Muscle layer of duodenum (tissue), 2 donors: ENCODE data around the gene PDE1A.

Source experiments
- H3K27ac ChIP-seq: one replicate; pipeline ENCODE4 v1.7.0; 2013; ENCODE audit warnings: mild to moderate bottlenecking, low read length
- H3K27me3 ChIP-seq: one replicate; pipeline ENCODE4 v1.7.0; 2013; ENCODE audit warnings: low read depth, mild to moderate bottlenecking, control low read depth, low read length
- H3K36me3 ChIP-seq, 2 donors: one replicate each; pipeline ENCODE4 v1.7.0; 2013; ENCODE audit warnings: low read length in 2 of 2, control low read depth in 1 of 2, mild to moderate bottlenecking in 1 of 2; ENCODE audit not compliant: insufficient read depth in 2 of 2, control insufficient read depth in 1 of 2
- H3K4me1 ChIP-seq, 2 donors: one replicate each; pipeline ENCODE4 v1.7.0; 2013; ENCODE audit warnings: low read length in 2 of 2, mild to moderate bottlenecking in 2 of 2, control low read depth in 1 of 2, moderate library complexity in 1 of 2; ENCODE audit not compliant: insufficient read depth in 2 of 2, control insufficient read depth in 1 of 2
- H3K4me3 ChIP-seq, 2 donors: one replicate each; pipeline ENCODE4 v1.7.0; 2013; ENCODE audit warnings: low read length in 2 of 2, low read depth in 1 of 2, mild to moderate bottlenecking in 1 of 2
- H3K9me3 ChIP-seq, 2 donors: one replicate each; pipeline ENCODE4 v1.7.0; 2013; ENCODE audit warnings: low read length in 2 of 2, control low read depth in 1 of 2, mild to moderate bottlenecking in 1 of 2; ENCODE audit not compliant: control insufficient read depth in 1 of 2
- donor health status: healthy.

PDE1A gene

DNA sequence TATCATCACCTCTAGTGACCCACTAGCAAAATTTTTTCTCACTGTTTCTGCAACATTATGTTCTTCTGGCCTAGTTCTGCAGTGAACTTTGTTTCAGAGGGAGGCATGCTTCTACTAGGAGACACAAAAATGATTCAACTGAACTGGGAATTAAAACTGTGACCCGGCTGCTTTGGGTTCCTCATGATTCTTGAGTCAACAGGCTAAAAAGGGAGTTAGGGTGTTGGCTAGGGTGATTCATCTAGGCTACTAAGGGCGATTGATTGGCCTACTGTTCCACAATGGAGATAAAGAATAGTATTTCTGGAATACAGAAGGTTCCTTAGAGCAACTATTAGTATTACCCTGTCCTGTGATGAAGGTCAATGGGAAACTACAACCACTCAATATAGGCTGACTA is 261.6 kb downstream of the PDE1A start:
- no peaks in the 10 kb centered on the region for H3K9me3 ChIP-seq
- no peaks in the 10 kb centered on the region for H3K4me1 ChIP-seq
- peaks cover 0 to 3% of the 10 kb centered on the region in 2 donors for H3K36me3 ChIP-seq

GRCh38 chr2:182164686-182165085 is 262.1 kb downstream of the PDE1A start:
- peaks cover 0 to 3% of the 10 kb centered on the region in 2 donors for H3K36me3 ChIP-seq
- no peaks in the 10 kb centered on the region for H3K9me3 ChIP-seq
- H3K4me1 ChIP-seq = no peaks in the 10 kb centered on the region
- no peak overlapping the region for H3K4me3 ChIP-seq
- H3K27ac ChIP-seq = no peak overlapping the region
- no peaks in the 10 kb centered on the region for H3K27me3 ChIP-seq

More for the DNA sequence above, 261.6 kb downstream of the PDE1A start:
- no peaks in the 10 kb centered on the region for H3K27me3 ChIP-seq
- no peak overlapping the region for H3K4me3 ChIP-seq
- no peak overlapping the region for H3K27ac ChIP-seq

- H3K9me3 ChIP-seq = no peaks in the 10 kb centered on the region
Observed at GRCh38 chr2:182163878-182164277, 263.0 kb downstream of the PDE1A start.

GRCh38 chr2:182148344-182148743 is 278.5 kb downstream of the PDE1A start:
- no peak overlapping the region for H3K27ac ChIP-seq
- H3K27me3 ChIP-seq = no peaks in the 10 kb centered on the region
- no peaks in the 10 kb centered on the region for H3K4me1 ChIP-seq
- no peak overlapping the region for H3K4me3 ChIP-seq
- no peaks in the 10 kb centered on the region for H3K9me3 ChIP-seq
- H3K36me3 ChIP-seq = no peaks in the 10 kb centered on the region

More at GRCh38 chr2:182163878-182164277, 263.0 kb downstream of the PDE1A start:
- Histone ChIP-seq H3K27ac (no peak overlapping the region), H3K4me3 (no peak overlapping the region), H3K4me1 (no peaks in the 10 kb centered on the region), H3K36me3 (peaks cover 0 to 3% of the 10 kb centered on the region in 2 donors), H3K27me3 (no peaks in the 10 kb centered on the region)

- Histone ChIP-seq H3K27ac (no peak overlapping the region), H3K9me3 (no peaks in the 10 kb centered on the region), H3K27me3 (no peaks in the 10 kb centered on the region)
Observed at GRCh38 chr2:182144776-182145165, 282.1 kb downstream of the PDE1A start.

GRCh38 chr2:182144041-182144775 is 282.6 kb downstream of the PDE1A start:
- Histone ChIP-seq H3K4me3 (no peak overlapping the region), H3K27me3 (no peaks in the 10 kb centered on the region), H3K36me3 (no peaks in the 10 kb centered on the region), H3K4me1 (no peaks in the 10 kb centered on the region), H3K27ac (no peak overlapping the region), H3K9me3 (no peaks in the 10 kb centered on the region)

More at GRCh38 chr2:182144776-182145165, 282.1 kb downstream of the PDE1A start:
- H3K4me1 ChIP-seq = no peaks in the 10 kb centered on the region
- H3K4me3 ChIP-seq = no peak overlapping the region
- no peaks in the 10 kb centered on the region for H3K36me3 ChIP-seq

DNA sequence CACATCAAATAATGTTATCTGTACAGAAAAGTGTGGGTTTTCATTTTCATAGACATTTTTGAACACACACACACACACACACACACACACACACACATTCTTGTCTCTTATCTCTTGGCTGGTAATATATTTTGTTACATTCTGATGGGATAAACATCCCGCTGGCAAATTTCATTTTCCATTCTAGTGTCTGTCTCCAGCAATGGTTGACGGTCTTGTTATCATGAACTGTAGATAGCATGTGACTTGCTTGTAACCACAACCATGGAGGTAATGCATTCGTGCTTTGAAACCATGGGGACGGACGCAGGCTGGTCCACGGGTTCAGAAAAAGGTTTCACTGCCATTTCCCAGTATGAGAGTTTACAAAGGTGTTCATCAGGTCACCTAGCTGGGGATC is 284.8 kb downstream of the PDE1A start:
- Histone ChIP-seq H3K4me1 (no peaks in the 10 kb centered on the region), H3K9me3 (no peaks in the 10 kb centered on the region), H3K36me3 (no peaks in the 10 kb centered on the region), H3K4me3 (no peak overlapping the region), H3K27ac (no peak overlapping the region), H3K27me3 (no peaks in the 10 kb centered on the region)

- Histone ChIP-seq H3K4me1 (no peaks in the 10 kb centered on the region), H3K27ac (no peak overlapping the region), H3K27me3 (no peaks in the 10 kb centered on the region), H3K9me3 (no peaks in the 10 kb centered on the region), H3K4me3 (no peak overlapping the region), H3K36me3 (no peaks in the 10 kb centered on the region)
Observed at GRCh38 chr2:182134201-182134600, 292.6 kb downstream of the PDE1A start.

DNA sequence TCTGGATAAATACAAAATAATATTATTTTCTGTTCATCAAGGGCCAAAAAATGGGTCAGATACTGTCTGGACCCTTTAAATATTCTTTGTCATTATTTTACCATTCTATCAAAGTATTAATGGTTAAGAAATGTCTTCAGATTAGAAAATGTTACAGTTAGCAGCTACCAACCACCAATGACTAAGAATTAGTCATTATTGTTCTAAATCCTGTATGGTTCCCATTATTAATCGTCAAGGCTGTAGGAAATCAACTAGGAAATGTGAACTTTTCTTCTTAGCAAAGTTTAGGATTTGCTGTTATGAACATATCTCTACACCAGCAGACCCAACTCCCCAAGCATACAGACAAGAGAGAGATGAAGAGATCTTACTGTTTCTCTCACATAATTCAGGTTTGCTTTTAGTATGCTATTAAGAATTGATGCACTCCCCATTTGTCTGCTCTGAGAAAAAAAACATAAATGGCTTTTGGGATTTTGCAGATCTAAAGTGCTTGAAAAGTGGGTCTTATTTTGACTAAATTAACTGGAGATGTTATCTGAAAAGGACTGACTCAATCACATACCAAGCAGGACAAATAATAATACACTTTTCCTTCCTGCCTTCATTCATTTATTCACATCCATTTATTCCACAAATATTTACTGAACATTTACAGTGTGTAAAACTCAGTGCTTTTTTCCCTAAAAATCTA is 293.5 kb downstream of the PDE1A start:
- H3K4me1 ChIP-seq = no peaks in the 10 kb centered on the region
- no peak overlapping the region for H3K27ac ChIP-seq
- no peaks in the 10 kb centered on the region for H3K27me3 ChIP-seq
- H3K4me3 ChIP-seq = no peak overlapping the region
- H3K9me3 ChIP-seq = no peaks in the 10 kb centered on the region
- no peaks in the 10 kb centered on the region for H3K36me3 ChIP-seq

DNA sequence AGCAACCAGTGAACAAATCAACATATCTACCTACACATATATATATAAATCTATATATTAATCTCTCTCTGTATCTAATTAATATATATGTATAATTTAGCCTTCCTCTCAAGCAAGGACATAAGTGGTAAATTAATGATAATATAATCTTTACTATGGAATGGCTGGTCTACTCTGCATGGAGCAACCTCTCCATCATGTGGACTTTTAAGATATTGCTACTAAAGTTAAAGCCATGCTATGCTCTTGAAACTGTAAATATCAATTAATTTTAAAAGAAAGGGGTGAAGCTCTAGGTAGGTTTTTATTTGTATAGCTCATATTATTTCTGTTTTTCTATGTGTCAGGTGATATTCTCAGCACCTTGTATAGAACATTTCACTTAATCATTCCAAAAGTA is 294.2 kb downstream of the PDE1A start:
- Histone ChIP-seq H3K27me3 (no peaks in the 10 kb centered on the region), H3K36me3 (no peaks in the 10 kb centered on the region), H3K4me3 (no peak overlapping the region), H3K4me1 (no peaks in the 10 kb centered on the region), H3K27ac (no peak overlapping the region), H3K9me3 (no peaks in the 10 kb centered on the region)

DNA sequence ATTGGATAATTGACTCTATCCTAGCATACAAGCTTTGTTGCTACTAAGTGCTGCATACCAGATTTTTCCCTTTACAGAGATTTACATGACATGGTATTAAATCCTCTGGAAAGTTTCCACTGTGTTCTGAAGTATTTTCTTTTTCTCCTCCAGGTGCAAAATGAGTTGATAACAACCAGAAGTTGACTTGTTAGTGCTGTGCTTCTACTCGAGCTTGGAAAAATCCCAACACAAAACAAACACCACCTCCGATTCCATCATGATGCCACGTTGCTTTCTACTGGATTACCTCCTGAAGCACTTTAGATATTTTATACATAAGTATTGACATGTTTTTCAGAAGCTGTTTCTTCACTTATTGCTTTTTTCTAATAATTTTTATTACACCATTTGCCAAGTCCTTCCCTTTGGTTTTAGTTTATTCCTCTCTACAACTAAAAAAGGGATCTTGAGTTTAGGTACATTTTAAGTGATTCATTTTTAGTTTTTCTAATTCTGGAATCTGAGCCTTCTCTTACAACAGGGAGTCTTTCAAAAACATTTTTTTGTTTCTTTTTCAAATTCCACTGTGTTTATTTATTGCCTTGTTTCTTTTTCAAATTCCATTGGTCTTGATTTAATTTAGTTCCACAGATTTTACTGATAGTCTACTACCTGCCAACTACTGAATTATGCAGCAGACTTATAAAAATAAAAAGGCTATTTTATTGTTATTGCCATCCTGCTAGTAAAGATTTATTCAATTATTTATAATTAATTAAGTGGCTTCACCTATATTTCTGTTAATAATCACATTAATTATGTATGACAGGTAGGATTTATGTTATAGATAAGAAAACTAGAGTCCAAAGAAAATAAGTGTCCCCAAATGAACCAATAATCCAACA is 297.8 kb downstream of the PDE1A start:
- no peak overlapping the region for H3K27ac ChIP-seq
- H3K9me3 ChIP-seq = no peaks in the 10 kb centered on the region
- no peaks in the 10 kb centered on the region for H3K27me3 ChIP-seq
- no peaks in the 10 kb centered on the region for H3K4me1 ChIP-seq
- H3K4me3 ChIP-seq = no peak overlapping the region
- no peaks in the 10 kb centered on the region for H3K36me3 ChIP-seq
